GM18520 (cell line): Measurements from ENCODE around the gene TFB2M.
"Not testable (repeated sequence)": the region's sequence is repeated elsewhere in the genome, so short reads cannot be mapped to it uniquely, and the experiment has no call there.

ENCODE experiments used
- ATAC-seq: cut with Tn5 transposase; IDR thresholded peaks from one replicate; pipeline ENCODE4 v1.9.1; 2021; ENCODE audit not compliant: unreplicated experiment

The TFB2M gene, protein sequence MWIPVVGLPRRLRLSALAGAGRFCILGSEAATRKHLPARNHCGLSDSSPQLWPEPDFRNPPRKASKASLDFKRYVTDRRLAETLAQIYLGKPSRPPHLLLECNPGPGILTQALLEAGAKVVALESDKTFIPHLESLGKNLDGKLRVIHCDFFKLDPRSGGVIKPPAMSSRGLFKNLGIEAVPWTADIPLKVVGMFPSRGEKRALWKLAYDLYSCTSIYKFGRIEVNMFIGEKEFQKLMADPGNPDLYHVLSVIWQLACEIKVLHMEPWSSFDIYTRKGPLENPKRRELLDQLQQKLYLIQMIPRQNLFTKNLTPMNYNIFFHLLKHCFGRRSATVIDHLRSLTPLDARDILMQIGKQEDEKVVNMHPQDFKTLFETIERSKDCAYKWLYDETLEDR

DNA sequence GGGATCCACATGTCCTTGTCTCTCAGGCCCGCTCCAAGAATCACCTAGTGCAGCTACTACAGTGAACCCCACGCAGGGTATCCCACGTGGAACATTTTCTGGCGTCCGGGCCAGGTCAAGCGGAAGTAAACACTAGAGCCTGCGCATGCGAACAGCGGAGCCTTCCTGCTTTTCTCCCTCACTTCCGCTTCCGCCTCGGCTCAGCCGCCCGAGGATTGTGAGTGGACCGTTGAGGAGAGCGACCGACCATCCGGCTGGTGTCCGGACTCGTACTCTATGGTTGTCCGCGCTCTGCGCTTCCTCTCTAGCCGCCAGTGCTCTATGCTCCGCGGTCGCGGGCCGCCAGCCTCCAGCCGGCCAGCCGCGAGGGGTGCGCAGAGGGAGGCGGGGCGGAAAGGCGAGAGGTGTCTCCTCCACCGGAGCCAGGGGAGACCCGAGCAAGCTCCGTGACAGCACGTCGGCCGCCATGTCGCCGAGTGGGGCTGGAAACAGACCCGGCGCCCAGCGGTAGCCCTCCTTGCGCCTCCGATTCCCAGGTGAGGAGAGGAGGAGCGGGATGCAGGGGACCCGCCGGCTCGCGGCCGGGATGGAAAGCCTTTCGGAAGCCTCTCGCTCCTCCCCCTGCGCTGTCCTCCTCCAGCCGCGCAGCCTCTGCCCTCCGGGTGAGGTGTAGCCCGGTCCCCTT, at the start of gene TFB2M, which contains the start of gene CNST:
TFB2M (minus strand) TSS at position 134 of the 685 bp plus-strand sequence; CDS start at position 11, 123 bp downstream.
CNST (plus strand) TSS at position 329 of the 685 bp plus-strand sequence. CDS start 25,107 bp downstream, outside the sequence.
- peak; percentile 97 for ATAC-seq

DNA sequence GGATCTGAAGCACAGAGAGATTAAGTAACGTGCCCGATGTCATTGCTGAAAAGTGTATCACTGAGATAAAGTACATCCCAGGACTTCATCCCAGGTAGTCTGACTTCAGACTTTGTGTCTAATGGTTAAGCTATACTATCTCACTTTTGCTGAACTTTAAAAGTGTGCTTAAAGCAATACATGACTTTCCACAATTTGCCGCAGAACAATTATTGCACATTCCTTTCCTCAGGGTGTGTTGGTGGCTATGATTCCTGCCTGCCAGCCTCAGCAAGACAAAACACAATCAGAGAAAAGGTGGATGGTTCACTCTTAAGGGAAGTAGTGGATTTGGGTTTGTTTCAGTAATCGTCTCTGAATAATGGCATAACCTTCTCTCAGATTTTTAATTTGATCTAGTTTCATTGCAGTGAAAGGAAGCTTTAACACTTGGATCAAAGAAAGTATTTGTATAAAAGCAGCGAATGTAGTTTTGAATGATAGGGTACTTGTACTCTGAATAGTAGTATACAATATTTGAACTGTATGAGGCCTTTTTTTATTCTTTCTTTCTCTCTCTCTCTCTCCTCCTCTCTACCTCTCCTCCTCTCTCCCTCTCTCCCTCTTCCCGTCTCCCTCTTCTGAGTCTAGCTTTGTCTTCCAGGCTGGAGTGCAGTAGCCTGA, 47.2 kb upstream of the TFB2M start:
- ATAC-seq, result no peak

DNA sequence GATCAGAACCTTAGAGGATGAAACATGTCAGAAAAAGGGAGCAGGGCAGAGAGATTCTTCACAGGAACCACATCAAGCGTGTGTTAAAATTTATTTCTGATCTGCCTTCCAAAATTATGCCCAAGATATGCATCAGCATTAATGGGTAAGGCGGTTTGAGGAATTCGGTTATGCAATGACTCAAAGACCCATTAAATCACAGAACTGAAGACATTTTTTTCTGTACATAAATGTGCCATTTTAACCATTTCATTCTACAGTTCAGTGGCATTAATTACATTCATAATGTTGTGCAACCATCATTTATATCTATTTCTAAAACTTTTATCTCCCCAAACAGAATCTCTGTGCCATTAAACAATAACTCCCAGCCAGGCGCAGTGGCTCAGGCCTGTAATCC, 43.6 kb upstream of the TFB2M start:
- no peak for ATAC-seq

DNA sequence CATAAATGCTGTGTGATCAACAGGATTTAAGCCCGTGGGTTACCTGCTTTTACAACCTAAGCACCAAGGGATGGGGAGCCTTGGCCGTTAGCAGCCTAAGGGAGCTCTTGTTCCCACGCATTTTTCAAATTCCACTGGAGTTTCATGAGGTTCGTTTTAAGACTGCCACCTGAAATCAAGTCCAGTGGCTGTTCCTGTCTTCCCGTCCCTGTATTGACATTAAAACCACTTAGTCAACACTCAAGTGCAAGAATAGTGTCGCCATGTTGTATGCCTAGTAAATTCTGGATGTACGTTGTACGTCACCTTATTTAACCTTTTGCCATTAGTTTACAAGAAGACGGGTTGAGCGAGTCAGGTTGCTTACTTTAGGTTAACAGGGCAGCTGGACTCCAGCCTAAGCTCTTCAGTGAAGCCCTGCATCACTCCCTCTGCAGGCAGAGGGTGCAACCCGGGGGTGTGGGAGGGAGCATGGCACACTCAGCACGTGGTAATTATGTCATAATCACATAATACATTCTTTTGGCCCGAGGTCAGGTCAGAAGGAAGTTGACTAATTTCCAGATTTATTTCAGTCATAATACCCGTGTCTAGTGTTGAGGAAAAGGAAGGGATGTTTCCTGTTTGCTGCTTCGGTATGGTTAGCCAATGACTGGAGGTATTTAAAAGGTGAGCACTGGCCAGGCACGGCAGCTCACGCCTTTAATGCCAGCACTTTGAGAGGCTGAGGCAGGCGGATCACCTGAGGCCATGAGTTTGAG, 42.7 kb upstream of the TFB2M start:
- ATAC-seq, result peak; percentile 58

DNA sequence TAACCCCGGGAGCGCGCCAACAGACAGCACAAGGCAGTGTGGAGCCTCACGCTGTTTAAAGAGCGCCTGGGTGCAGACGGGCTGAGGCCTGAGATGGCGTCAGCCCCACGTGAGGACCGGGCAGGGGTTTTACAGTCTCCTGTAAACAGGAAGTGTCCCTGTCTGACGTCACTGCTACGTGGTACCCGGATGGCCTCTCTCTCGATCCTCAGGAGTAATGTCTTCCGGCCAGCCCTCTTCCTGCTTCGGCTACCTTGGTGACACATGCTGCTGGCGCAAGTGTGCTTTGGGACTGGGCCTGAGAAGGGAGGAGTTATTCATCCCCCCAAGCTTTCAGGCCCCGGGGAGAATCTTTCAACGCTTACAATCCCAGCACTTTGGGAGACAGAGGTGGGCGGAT, 41.4 kb upstream of the TFB2M start:
- ATAC-seq, result no peak

DNA sequence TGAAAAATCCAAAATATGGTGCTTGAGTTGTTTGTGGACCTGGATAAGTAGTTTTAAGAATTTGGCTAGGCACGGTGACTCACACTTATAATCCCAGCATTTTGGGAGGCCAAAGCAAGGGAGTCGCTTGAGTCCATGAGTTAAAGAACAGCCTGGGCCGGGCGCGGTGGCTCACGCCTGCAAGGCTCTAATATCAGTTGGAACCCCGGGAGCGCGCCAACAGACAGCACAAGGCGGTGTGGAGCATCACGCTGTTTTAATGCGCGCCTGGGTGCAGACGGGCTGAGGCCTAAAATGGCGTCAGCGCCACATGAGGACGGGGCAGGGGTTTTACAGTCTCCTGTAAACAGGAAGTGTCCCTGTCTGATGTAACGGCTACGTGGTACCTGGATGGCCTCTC, 39.2 kb upstream of the TFB2M start:
- ATAC-seq, result not testable (repeated sequence)

DNA sequence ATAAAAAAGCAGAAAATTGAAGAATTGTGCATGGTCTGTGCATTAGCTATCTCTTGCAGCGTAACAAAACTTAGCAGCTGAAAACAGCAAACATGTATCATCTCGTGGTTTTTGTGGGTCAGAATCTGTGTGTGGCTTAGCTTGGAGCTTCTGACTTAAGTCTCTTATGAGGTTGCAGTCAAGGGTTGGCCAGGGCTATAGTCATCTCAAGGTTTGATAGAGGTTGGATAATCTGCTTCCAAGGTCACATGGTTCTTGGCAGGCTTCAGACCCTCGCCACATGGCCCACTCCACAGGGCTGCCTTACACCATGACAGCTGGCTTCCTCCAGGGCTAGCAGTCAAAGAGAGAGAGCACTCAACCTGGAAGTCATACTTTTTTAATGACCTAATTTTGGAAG, 36.1 kb upstream of the TFB2M start:
- ATAC-seq, result no peak

DNA sequence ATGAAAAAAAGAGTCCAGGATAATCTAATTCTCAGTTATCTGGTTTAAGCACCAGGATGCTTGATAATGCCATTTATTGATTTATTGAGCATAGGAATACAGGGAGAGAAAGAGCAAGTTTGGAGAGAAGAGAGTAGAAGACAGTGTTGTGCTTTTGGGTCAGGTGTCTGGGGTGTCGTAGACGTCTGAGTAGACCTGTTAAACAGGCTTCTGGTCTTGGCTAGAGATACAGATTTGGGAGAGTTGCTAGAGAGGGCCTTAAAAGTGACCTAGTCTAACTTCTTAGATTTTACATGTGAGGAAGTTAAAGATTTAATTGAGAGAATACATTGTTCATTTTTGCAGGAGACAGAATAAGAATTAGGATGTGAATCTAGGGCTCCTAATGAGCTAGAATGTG, 34.5 kb upstream of the TFB2M start:
- no peak for ATAC-seq

DNA sequence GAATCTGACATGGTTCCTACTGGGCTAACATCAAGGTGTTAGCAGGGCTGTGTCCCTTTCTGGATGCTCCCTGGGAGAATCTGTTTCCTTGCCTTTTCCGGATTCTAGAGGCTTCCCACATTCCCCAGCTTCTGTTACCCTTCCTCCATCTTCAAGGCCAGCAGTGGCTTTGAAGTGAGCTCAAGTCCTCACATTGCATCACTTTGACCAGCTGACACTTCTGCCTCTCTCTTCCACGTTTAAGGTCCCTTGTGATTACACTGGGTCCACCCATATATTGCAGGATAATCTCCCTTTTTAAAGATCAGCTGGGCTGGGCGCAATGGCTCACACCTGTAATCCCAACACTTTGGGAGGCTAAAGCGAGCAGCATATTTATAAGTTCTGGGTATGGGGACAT, 33.3 kb upstream of the TFB2M start:
- ATAC-seq, result no peak

DNA sequence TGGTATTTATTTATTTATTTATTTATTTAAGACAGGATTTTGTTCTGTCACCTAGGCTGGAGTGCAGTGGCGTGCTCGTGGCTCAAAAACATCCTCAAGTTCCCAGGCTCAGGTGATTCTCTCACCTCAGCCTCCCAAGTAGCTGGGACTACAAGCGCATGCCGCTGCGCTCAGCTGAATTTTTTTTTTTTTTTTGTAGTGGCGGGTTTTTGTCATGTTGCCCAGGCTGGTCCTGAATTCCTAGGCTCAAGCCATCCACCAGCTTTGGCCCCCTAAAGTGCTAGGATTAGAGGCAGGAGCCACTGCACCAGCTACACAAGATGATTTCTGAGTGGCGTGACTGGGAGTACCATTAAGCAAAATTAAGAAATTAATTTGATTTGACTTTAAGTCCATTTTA, 31.9 kb upstream of the TFB2M start:
- no peak for ATAC-seq

DNA sequence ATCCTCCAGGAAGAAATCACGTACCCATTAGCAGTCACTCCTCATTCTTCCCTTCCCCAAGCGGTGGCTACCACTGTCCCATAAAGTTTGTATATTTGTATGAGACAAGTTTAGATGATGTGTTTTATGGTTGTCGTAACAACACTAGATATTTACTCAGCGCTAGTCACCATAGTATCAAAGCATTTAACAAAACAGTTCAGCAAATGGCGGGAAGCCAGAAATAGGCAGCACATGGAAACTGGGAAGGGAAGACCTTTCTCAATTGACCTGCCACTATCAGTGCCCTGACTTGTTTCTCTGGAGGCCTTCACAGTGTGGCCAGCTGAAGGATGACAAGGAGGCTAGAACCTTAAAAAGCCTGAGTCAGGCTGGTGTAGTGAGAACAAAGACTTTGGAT, 31.3 kb upstream of the TFB2M start:
- ATAC-seq, result no peak

DNA sequence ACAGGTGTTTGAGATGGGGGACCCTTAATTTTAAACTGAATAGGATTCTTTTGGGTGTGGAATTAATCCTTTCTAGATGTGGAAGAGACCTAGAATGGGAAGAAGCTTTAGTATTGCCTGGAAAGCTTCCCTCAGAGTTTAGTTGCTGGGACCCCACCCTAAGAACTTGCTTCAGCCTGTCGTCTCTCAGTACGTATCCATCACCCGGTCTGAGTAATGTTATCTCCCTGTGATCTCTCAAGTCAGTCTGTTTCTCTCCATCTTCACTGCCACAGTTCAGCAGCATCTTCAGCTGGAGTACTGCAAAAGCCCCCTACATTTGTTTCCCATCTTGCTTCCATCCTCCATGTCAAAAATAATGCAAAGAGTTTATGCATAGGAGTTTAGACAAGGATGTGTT, 29.1 kb upstream of the TFB2M start:
- ATAC-seq, result no peak

DNA sequence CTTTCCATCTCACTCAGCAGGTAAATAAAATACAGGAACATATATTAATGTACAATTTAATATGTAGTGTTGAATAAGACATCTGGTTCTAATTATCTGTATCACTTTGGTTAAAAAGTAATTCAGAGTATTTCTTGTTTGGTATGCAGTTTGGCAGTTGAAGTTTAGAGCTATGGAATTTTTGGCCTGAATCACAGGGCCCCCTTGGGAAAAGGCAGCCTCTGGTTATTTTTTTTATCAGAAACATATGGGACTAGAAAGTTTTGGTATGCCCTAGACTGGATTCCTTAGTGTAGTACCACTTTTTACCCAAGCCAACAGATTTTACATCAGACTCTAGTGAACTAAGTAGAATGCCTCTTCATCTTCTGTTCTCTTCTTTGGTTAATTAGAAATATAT, 26.6 kb upstream of the TFB2M start:
- no peak for ATAC-seq

DNA sequence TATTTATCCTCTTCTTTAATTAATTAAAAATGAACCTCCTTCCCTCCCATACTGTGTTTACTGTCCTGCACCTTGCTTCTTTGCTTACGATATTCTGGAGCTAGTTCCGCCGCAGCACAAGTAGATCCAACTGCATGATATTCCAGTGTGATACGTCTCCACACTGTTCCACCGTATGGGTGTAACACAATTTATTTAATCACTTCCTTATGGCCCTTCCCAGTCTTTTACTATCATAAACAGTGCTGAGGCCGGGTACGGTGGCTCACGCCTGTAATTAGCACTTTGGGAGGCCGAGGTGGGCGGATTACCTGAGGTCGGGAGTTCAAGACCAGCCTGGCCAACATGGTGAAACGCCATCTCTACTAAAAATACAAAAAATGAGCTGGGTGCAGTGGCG, 25.9 kb upstream of the TFB2M start:
- ATAC-seq, result no peak

DNA sequence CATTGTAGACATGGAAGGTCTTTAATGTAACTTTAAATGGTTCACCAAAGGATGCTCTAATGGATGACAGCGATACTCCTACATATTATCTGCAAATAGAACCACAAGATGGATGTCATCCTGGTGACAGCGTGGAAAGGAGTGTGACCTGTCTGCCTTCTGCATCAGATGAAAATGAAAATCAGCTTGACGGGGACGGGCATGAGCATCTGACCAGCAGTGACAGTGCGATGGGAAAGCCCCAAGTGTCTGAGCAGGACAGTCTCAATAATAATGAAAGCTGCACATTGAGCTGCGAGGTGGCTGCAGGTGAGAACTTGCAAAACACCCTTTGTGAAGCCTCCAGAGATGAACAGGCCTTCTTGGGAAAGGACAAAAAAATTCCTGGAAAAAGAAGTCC, 25.4 kb upstream of the TFB2M start:
- peak; percentile 96 for ATAC-seq

DNA sequence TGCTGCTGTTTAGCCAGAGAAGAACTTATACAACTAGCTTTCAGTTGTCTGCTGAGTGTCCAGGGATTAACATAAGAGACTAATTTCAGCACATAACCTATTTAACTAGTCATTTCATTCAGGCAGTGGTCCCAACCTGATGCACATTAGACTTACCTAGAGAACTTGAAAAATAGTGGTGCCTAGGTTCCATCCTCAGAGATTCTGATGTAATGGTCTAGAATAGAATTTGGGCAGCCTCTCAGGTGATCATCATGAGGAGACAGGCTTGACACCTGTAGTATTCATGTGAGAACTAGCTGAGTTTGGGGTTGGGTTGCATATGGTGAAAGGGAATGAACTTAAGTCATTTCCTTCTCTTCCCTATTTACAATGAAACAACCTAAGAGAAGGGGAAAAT, 25.0 kb upstream of the TFB2M start:
- peak; percentile 23 for ATAC-seq

DNA sequence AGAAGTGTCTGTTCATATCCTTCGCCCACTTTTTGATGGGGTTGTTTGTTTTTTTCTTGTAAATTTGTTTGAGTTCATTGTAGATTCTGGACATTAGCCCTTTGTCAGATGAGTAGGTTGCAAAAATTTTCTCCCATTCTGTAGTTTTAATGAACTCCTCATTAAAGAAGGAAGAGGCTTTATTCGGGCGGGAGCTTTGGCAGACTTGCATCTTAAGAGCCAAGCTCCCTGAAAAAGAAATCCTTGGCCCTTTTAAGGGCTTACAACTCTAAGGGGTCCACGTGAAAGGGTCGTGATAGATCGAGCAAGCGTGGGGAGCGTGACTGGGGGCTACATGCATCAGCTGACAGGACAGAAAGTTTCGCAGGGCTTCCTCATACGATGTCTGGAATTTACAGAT, 23.9 kb upstream of the TFB2M start:
- not testable (repeated sequence) for ATAC-seq

DNA sequence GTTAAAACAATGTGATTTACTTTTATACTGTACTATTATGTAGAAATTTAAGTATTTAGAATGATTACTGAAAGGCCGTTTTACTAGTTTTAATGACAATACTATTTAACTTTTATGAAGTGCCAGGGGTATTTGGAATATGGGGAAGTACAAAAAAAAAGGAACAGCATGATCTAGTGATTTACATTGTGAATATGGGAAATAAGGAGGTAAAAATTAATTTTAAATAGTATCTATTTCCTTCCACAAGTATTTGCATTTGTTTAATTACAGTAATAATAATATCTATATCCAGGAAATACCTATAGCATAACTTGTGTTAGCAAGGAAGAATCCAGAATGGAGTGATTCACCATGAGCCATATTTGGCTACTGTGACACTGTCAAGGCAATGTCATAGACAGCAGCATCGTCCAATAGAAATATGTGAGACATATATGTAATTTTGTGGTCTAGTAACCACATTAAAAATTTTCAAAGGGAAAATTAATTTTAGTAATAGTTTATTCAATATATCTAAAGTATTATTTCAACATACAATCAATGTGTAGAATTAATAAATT, 22.2 kb upstream of the TFB2M start:
- ATAC-seq, result no peak

DNA sequence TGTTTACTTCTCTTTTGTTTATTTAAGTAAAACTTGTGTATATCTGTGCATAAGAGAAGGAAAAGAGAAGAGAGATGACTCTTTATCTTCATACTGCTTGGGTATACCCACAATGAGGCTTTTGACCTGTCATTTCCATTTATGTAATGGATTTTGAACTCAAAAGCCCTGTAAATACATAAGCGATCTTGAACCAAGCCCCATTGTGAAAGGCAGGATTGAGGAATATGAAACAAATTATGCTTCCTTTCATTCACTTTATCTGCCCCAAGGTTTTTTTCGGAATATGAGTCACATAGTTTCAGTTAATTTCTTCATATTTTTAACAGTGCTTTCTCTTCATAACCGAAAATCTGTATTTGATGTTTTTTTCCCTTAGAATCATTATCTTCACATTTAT, 21.5 kb upstream of the TFB2M start:
- ATAC-seq, result no peak

DNA sequence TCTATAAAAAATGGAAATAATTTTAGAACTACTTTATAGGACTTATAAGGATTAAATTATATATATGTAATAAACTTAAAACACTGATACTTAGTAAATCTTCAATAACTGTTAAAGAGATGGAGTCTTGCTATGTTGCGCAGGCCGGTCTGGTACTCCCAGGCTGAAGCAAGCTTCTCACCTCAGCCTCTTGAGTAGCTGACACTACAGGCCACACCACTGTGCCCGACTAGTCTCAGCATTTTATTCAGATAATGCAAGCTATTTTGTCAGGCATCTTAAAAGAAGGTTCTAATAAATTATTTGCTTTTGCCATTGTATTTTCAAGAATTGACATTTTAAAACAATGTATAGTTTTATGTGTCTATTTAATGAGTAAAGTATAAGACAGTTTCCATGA, 21.0 kb upstream of the TFB2M start:
- ATAC-seq, result no peak
